Caco-2 (cell line): ENCODE results near the gene STAG3. TPM values are rescaled to one million over a fixed set of nuclear protein-coding genes. Genes with fewer than 3 reads are reported as not detected.

Experiments used
- BruUV-seq: library from RNA; stranded (reverse); fragments of 400-500 nt; replicated peaks from 2 replicates; lab custom pipeline; 2021; lab: Mats Ljungman, UMichigan
- CTCF ChIA-PET: fragments of 300-600 bp; sonication (Branson Sonifier 250); formaldehyde crosslinking; loops from one replicate; lab custom pipeline; 2022; ENCODE audit warnings: antibody characterized with exemption; lab: Charles Lee
- POLR2A ChIA-PET: fragments of 300-600 bp; sonication (Branson Sonifier 250); formaldehyde crosslinking; loops from one replicate; lab custom pipeline; 2022; ENCODE audit warnings: antibody characterized with exemption; lab: Charles Lee
- DNase-seq, 2 experiments: peaks; one replicate each; pipeline versions ENCODE4 v3.0.0 to v3.0.0-alpha.2; 2020 to 2022
- H3K27me3 ChIP-seq: replicated peaks from 2 replicates; pipeline ENCODE4 v1.6.0; 2011; ENCODE audit warnings: low read length; ENCODE audit not compliant: control insufficient read depth, insufficient read depth
- H3K36me3 ChIP-seq: 2 replicates; pipeline ENCODE4 v1.5.1; 2011; ENCODE audit warnings: low read length; ENCODE audit not compliant: control insufficient read depth, insufficient read depth
- H3K4me1 ChIP-seq: fragments of 250-450 bp; sonication (Bioruptor Pico); 2 replicates; pipeline ENCODE4 v1.5.1; 2020; ENCODE audit warnings: mild to moderate bottlenecking
- H3K4me3 ChIP-seq: 2 replicates; pipeline ENCODE4 v1.5.1; 2011; ENCODE audit warnings: low read depth, mild to moderate bottlenecking, control low read depth, low read length
- H3K9me3 ChIP-seq: fragments of 250-450 bp; sonication (Bioruptor Pico); 2 replicates; pipeline ENCODE4 v1.5.1; 2020; ENCODE audit warnings: mild to moderate bottlenecking, moderate library complexity
- H3K27ac Mint-ChIP-seq: one replicate; pipeline ENCODE4 v1.8.0; 2022; ENCODE audit warnings: mixed read lengths; ENCODE audit not compliant: unreplicated experiment
- H3K27me3 Mint-ChIP-seq: one replicate; pipeline ENCODE4 v1.8.0; 2022; ENCODE audit warnings: mixed read lengths; ENCODE audit not compliant: insufficient read depth, unreplicated experiment
- H3K36me3 Mint-ChIP-seq: one replicate; pipeline ENCODE4 v1.8.0; 2022; ENCODE audit warnings: mild to moderate bottlenecking, mixed read lengths; ENCODE audit not compliant: insufficient read depth, unreplicated experiment
- H3K4me1 Mint-ChIP-seq: one replicate; pipeline ENCODE4 v1.8.0; 2022; ENCODE audit warnings: low read depth, mixed read lengths; ENCODE audit not compliant: unreplicated experiment
- H3K4me3 Mint-ChIP-seq: one replicate; pipeline ENCODE4 v1.8.0; 2022; ENCODE audit warnings: mild to moderate bottlenecking, moderate library complexity, mixed read lengths; ENCODE audit not compliant: unreplicated experiment
- H3K9me3 Mint-ChIP-seq: one replicate; pipeline ENCODE4 v1.8.0; 2022; ENCODE audit warnings: mixed read lengths; ENCODE audit not compliant: unreplicated experiment
- intact Hi-C: fragments of 100-400 bp; cut with micrococcal nuclease; formaldehyde crosslinking; loops from one replicate; pipeline ENCODE4 v1.10.0; 2022; ENCODE audit not compliant: unreplicated experiment
- total RNA-seq: library from RNA; stranded (reverse); gene quantifications from 2 replicates; pipeline ENCODE4 v1.2.3, GENCODE V29; 2022
- TF ChIP-seq, protein P1 (sequence below), 2 experiments: fragments of 200-600 bp in 1 of 2; IDR thresholded peaks; 1 replicate in 1 of 2; 2 replicates in 1 of 2; pipeline versions ENCODE4 v1.5.1 to v1.8.0; 2011 to 2022; ENCODE audit warnings: antibody characterized with exemption in 1 of 2, control low read depth in 1 of 2, inconsistent platforms in 1 of 2, low read depth in 1 of 2, low read length in 1 of 2, mild to moderate bottlenecking in 1 of 2, moderate library complexity in 1 of 2; ENCODE audit not compliant: insufficient read depth in 1 of 2, severe bottlenecking in 1 of 2, unreplicated experiment in 1 of 2

STAG3 gene
- total RNA-seq, 1 experiment from 2014 or later = 1.3 TPM

DNA sequence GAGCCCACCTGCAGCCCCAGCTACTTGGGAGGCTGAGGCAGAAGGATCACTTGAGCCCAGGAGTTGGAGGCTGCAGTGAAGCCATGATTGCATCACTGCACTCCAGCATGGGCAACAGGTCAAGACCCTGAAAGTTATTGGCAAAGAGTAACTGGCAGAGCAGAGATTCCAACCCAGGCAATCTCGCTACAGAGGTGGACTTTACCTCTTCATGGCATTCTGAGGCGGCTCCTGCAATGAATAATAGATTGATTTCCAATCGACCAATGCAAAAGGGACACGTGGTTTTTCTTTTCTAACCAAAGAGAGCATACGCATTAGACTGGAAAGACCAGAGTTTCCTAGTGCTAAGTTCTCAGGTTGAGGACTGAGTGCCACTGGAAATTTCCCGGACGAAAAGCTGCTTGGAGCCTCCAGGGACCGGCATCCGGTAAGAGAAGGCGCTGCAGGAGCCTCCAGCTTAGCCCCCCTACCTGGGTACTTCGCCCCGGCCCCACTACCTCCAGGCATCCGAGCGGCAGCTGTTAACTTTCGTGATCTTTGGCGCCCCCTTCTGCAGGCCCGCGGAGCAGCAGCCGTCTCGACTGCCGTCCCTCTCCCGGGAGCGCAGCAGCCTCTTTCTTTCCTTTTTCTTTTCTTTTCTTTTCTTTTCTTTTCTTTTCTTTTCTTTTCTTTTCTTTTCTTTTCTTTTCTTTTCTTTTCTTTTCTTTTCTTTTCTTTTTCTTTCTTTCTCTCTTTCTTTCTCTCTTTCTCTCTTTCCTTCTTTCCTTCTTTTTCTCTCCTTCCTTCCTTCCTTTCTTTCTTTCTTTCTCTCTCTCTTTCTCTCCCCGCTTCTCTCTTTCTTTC is 46.9 kb upstream of the STAG3 start:
- intact Hi-C loops = no loop called here
- peaks cover 18% of the 10 kb centered on the region for H3K4me1 Mint-ChIP-seq
- no peaks in the 10 kb centered on the region for H3K27me3 Mint-ChIP-seq
- POLR2A ChIA-PET = interaction anchor here (1.1 kb wide), 1 partner anchor 29 kb away, joined by 7 read pairs; the partner anchor contains the start of gene AP4M1
- BruUV-seq = no TSS peak
- H3K36me3 Mint-ChIP-seq = peaks cover 19% of the 10 kb centered on the region
- H3K27ac Mint-ChIP-seq = no peak overlapping the region
- Histone ChIP-seq H3K4me1 (peaks cover 8% of the 10 kb centered on the region; the same call in 1 of the 2 replicates), H3K9me3 (no peaks in the 10 kb centered on the region), H3K36me3 (no peaks in the 10 kb centered on the region), H3K4me3 (no peak overlapping the region), H3K27me3 (no peaks in the 10 kb centered on the region)
- H3K4me3 Mint-ChIP-seq = peak overlapping the region; percentile 60
- no peaks in the 10 kb centered on the region for H3K9me3 Mint-ChIP-seq
- TF ChIP-seq, protein P1, sequence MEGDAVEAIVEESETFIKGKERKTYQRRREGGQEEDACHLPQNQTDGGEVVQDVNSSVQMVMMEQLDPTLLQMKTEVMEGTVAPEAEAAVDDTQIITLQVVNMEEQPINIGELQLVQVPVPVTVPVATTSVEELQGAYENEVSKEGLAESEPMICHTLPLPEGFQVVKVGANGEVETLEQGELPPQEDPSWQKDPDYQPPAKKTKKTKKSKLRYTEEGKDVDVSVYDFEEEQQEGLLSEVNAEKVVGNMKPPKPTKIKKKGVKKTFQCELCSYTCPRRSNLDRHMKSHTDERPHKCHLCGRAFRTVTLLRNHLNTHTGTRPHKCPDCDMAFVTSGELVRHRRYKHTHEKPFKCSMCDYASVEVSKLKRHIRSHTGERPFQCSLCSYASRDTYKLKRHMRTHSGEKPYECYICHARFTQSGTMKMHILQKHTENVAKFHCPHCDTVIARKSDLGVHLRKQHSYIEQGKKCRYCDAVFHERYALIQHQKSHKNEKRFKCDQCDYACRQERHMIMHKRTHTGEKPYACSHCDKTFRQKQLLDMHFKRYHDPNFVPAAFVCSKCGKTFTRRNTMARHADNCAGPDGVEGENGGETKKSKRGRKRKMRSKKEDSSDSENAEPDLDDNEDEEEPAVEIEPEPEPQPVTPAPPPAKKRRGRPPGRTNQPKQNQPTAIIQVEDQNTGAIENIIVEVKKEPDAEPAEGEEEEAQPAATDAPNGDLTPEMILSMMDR (IDR thresholded peaks at IDR 0.05; ENCODE audit: insufficient read depth in 1 of 2, low read depth in 1 of 2, low read length in 1 of 2, severe bottlenecking in 1 of 2, unreplicated experiment in 1 of 2) = peak; percentile 79 to 93
- CTCF ChIA-PET = interaction anchor here (0.6 to 1.5 kb wide), 7 partner anchors 18 to 151 kb away, joined by 3 to 8 read pairs (median 5); partner anchors contain the start of genes AP4M1, LAMTOR4 and MCM7
- peak; percentile 76 to 86 for DNase-seq

DNA sequence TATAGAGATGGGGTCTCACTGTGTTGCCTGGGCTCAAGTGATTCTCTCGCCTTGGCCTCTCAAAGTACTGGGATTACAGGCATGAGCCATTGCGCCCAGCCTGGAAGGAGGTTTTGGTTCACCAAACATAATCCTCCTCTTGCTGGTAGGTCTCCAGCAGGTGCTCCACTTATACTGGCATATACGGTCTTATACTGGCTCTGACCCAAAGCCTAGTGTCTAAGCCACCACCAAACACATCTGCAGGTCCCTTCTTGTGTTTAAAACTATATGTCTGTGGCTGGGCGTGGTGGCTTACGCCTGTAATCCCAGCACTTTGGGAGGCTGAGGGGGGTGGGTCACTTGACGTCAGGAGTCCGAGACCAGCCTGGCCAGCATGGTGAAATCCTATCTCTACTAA is 45.6 kb upstream of the STAG3 start:
- no peak for DNase-seq
- Mint-ChIP-seq H3K4me1 (peaks cover 17% of the 10 kb centered on the region), H3K36me3 (peaks cover 10% of the 10 kb centered on the region), H3K9me3 (no peaks in the 10 kb centered on the region), H3K27me3 (no peaks in the 10 kb centered on the region), H3K4me3 (no peak overlapping the region), H3K27ac (no peak overlapping the region)
- Histone ChIP-seq H3K4me3 (no peak overlapping the region), H3K27me3 (no peaks in the 10 kb centered on the region), H3K36me3 (no peaks in the 10 kb centered on the region), H3K4me1 (peaks cover 7% of the 10 kb centered on the region; the same call in 1 of the 2 replicates), H3K9me3 (no peaks in the 10 kb centered on the region)
- BruUV-seq = no TSS peak
- ChIA-PET POLR2A (no interaction called here), CTCF (interaction anchor here (0.6 to 2.3 kb wide), 10 partner anchors 16 to 454 kb away, joined by 3 to 13 read pairs (median 4); partner anchors contain the start of genes AP4M1, FBXO24, GPC2 and LAMTOR4)
- TF ChIP-seq, protein P1 (IDR thresholded peaks at IDR 0.05; ENCODE audit: insufficient read depth in 1 of 2, low read depth in 1 of 2, low read length in 1 of 2, severe bottlenecking in 1 of 2, unreplicated experiment in 1 of 2) = no peak
- intact Hi-C loops = loop anchor here (1.0 kb wide), 1 partner anchor 85 kb away; no protein-coding TSS in a partner anchor

DNA sequence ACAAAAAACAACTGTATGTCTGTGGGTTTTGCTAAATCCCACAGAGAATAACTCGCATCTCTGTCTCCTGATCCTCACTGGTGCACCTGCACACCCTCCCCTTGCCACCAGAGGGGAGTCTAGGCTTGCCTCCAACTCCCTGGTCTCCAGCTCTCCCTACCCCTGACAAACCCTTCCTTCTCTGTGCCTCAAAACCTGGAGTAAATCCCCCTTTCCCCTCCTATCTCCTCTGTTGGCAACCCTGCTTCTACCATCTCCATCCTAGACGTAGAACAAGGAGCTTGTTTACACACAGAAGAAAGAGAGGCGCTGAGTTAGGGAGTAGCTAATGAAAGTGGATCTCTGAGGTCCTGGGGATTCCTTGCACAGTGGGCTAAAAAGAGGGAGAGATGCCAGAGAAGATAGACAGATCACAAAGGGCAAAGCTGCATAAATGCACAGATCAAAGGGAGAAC is 45.0 kb upstream of the STAG3 start:
- ChIA-PET CTCF (interaction anchor here (0.6 to 2.3 kb wide), 12 partner anchors 16 to 453 kb away, joined by 3 to 13 read pairs (median 4); partner anchors contain the start of genes AP4M1, FBXO24, GPC2 and LAMTOR4), POLR2A (no interaction called here)
- no peak overlapping the region for H3K4me3 ChIP-seq
- peaks cover 7% of the 10 kb centered on the region; the same call in 1 of the 2 replicates for H3K4me1 ChIP-seq
- H3K27me3 Mint-ChIP-seq = no peaks in the 10 kb centered on the region
- intact Hi-C loops = loop anchor here (1.0 kb wide), 1 partner anchor 85 kb away; no protein-coding TSS in a partner anchor
- no peaks in the 10 kb centered on the region for H3K9me3 ChIP-seq
- no peak overlapping the region for H3K27ac Mint-ChIP-seq
- no peaks in the 10 kb centered on the region for H3K27me3 ChIP-seq
- H3K36me3 ChIP-seq = no peaks in the 10 kb centered on the region
- H3K4me1 Mint-ChIP-seq = peaks cover 17% of the 10 kb centered on the region
- no peaks in the 10 kb centered on the region for H3K9me3 Mint-ChIP-seq
- H3K36me3 Mint-ChIP-seq = peaks cover 8% of the 10 kb centered on the region
- H3K4me3 Mint-ChIP-seq = no peak overlapping the region
- BruUV-seq = no TSS peak
- TF ChIP-seq, protein P1 (IDR thresholded peaks at IDR 0.05; ENCODE audit: insufficient read depth in 1 of 2, low read depth in 1 of 2, low read length in 1 of 2, severe bottlenecking in 1 of 2, unreplicated experiment in 1 of 2) = peak; percentile 91 to 95
- DNase-seq = peak; percentile 77 to 80
